NCI-H1092 (cell line): ENCODE measurements around the gene TMEM250.

ENCODE experiments used
- DNase-seq: peaks from one replicate; lab custom pipeline; 2025; lab: John Stamatoyannopoulos, UW

TMEM250 gene

GRCh38 chr9:136147038-136147889 is 28.6 kb upstream of the TMEM250 start:
- no peak for DNase-seq

GRCh38 chr9:136146126-136147037 is 27.7 kb upstream of the TMEM250 start:
- no peak for DNase-seq

DNA sequence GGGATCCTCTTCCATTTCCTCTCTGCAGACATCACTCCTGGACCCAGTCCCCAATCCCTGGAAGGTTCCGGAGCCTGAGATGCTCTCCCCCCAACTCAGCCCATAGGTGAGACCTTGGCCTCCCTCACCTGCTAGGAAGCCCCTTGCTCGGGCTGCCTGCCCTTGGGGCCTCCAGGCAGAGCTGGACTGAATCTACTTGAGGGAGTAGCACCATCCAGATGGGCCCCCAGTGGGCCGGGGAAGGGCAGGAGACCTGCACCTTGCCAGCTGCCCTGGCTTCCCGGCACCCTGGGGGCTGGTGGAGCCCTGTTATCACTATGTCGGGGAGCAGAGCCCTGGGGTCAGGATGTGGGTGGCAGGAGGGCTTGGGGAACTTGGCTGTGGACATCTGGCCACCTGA is 26.9 kb upstream of the TMEM250 start:
- no peak for DNase-seq

DNA sequence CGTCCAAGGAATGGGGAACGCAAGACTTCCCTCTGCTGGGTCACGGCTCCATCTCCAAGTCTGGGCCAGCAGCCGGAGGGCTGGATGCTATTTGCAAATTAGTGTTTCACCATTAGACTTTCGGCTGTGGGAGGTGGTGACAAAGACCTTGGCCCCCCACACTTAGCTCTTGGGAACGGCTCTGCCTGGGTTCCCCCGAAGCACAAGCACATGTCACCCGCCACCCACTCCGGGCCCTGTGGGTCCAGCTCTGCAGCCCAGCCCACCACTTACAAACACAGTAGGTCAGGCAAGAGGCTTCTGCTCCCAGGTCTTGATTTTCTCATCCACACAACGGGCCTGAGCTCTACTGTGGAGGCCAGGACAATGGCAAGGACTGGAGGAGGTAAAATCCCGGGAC is 25.8 kb upstream of the TMEM250 start:
- DNase-seq = no peak

GRCh38 chr9:136143215-136144001 is 24.7 kb upstream of the TMEM250 start:
- DNase-seq = no peak

GRCh38 chr9:136142859-136143214 is 24.2 kb upstream of the TMEM250 start:
- no peak for DNase-seq

DNA sequence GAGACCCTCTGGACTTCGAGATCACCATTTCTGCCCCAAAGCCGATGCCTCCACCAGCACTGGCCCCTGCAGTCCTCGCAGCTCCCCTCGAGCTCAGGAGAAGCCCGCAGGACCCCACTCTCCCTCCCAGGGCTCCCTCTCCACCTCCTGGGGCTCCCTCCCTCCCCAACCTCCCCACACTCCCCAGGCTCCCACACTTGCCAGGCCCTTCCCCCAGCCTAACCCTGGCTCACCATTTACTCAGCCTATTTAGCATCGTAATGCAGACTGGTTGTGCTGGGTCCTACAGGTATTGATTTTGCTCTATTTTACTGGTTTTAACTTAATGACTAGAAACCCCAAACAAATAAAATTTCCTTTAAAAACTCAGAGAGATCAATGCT is 23.7 kb upstream of the TMEM250 start:
- DNase-seq = no peak

- DNase-seq = no peak
These were observed 23.2 kb upstream of the TMEM250 start for GRCh38 chr9:136141682-136142413.

DNA sequence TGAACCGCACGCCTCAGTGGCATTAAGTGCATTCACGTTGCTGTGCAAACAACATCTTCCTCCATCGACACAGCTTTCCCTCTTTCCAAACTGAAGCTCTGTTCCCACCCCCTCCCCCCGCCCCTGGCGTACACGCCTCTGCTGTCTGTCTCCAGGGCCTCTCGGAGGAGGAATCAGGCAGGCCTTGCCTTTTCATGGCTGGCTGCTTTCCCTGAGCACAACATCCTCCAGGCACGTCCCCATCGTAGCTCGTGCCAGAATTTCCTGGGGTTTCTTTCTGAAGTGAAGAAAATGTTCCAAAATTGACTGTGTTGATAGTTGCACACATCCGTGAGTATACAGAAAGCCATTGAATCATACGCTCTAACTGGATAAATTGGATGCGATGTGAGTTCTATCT is 22.3 kb upstream of the TMEM250 start:
- DNase-seq = no peak

GRCh38 chr9:136140046-136140445 is 21.4 kb upstream of the TMEM250 start:
- DNase-seq = no peak

DNA sequence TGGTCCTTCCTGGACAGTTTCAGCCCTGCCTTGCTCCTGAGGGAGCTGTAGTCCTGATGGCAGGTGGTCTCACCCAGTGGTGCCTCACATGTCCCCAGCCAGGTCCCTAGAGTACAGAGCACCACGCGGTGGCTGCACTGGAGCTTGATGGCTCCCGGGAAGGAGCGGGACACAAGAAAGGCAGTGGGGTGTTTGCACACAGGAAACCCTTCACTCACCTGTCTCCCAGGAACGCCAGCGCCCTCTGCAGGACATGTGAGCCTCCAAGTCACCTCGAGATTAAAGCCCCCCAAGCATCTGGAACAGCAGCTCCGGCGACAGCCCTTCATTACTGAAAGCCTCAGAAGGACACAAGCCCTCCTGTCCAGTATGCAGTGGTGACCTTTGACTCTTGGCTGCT is 19.9 kb upstream of the TMEM250 start:
- peak; percentile 61 for DNase-seq

GRCh38 chr9:136137321-136138265 is 18.9 kb upstream of the TMEM250 start:
- no peak for DNase-seq

DNA sequence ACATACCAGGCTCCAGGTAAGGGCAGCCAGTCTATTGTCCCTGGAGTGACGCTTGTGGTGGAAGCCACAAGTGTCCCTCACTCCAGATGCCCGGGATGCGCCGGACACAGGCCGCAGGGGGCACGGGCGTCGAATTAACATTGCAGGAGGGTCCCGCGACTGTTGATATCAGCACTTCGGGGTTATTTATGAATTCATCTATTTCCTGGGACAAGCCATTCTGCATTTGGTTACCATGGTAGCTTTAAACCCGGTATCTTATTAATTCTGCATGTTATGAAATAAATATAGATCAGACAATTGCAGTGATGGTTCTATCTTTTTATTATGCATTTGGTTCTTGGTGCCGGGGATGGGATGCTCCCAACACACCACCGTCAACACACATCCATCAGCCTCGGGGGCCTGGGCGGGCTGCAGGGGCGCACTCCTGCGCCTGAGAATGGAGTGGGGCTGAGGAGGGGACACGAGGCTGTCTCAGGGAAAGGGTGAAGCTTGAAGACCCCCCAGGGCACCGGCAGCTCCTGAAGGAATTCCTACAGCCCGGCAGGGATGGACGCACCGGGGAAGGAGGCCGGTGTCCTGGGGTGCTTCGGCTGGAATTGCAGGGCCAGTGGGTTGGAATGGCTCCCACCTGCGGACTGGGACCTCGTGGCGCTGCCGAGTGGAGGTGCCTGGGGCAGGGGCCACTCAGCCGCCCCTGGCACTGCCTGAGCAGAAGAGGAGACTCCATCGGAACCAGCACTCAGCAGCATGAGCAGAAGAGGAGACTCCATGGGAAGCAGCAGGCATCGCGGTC is 17.7 kb upstream of the TMEM250 start:
- DNase-seq = no peak

GRCh38 chr9:136135326-136136126 is 16.9 kb upstream of the TMEM250 start:
- no peak for DNase-seq

- no peak for DNase-seq
These were observed 15.3 kb upstream of the TMEM250 start for GRCh38 chr9:136133959-136134484.

- peak; percentile 20 for DNase-seq
These were observed 14.7 kb upstream of the TMEM250 start for GRCh38 chr9:136133191-136133958.

- no peak for DNase-seq
These were observed 13.9 kb upstream of the TMEM250 start for GRCh38 chr9:136132512-136133050.
